ENCODE measurements around the gene MALRD1. TPM values are rescaled to one million over a fixed set of nuclear protein-coding genes. Genes with fewer than 3 reads are reported as not detected.

MALRD1 gene
- not detected in 5 replicates for total RNA-seq (2022; extraction: Qiagen RNA extraction; ENCODE audit: low read depth)

DNA sequence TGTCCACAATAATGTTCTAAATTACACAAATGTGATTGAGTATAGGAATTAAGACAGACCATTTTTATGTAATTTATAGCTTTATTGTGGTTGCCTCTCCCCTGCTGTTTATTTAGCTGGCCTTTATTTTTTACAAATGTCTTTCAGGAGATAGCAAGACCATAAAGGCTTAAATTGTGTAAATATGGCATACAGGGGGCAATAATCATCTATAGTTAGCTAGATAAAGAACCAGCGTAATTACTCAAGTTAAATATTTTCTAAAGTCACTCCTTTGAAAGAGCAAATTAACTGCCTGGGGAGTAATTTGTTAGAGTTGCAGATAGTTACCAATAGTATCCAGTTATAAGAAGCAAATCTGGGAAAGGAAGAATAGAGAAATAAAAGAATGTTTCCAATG, at the start of gene MALRD1:
Gene MALRD1 (plus strand): TSS at position 313 of the 400 bp plus-strand sequence. CDS start 138 bp downstream, outside the sequence.

Data from A549 treated with DMSO at 1 μM for 4 hours (cell line).